GM21381 (cell line): ENCODE results near the gene NGDN.

Experiments
- ATAC-seq: cut with Tn5 transposase; IDR thresholded peaks from one replicate; pipeline ENCODE4 v1.9.1; 2021; ENCODE audit warnings: mild to moderate bottlenecking, moderate library complexity; ENCODE audit not compliant: unreplicated experiment

The NGDN gene

DNA sequence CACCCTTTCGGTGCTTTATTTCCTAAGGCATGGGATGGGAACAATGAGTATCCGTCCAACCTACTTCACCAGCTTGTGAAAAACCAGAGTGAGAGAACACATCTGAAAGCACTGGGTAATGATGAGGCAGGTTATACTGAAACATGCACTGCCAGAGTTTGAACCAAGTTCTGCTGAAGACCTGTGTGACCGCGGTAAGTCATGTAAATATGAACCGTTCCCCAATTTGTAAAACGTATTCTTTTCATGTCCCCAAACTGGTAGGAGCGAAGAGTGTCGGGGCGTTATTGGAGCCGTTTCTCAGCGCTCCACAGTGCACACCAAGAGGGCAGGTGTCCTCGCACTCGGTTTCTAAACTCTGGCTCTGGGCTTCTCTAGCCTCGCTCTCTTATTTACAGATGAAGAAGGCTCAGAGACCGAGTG, 788 bp upstream of the NGDN start:
- ATAC-seq = no peak

GRCh38 chr14:23469906-23470403, 452 bp downstream of the NGDN start:
- no peak for ATAC-seq

- ATAC-seq = no peak
Measured at GRCh38 chr14:23470947-23471346, 1.4 kb downstream of the NGDN start.

DNA sequence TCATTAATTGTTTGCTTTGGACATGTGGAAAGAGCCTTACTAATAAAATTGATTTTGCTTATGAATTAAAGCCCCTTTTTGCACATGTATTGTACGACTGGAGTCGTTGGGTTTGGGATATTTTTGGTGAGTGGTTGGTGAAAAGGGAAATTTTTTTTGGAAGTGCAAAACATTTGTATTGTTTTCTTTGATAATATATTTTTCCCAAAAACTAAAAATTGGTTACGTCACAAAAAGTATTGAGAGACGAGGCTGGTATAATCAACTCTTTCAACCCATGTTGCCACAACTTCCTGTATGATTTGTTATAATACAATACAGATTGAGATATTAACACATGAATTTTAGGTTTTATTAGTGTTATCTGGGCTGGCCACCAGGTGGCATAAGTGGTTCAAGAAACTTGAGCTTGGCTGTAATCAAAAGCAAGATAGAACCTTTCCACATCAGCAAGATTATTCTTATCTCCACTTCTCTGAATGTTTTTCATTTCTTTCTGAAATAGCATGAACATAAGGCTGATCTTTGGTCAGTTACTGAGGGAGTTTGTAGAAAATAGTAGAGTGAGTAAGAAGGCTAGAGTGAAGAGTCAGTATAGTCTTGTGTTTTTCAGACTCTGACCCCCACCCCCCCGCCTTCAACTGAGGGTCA, 8.7 kb downstream of the NGDN start:
- ATAC-seq = no peak

DNA sequence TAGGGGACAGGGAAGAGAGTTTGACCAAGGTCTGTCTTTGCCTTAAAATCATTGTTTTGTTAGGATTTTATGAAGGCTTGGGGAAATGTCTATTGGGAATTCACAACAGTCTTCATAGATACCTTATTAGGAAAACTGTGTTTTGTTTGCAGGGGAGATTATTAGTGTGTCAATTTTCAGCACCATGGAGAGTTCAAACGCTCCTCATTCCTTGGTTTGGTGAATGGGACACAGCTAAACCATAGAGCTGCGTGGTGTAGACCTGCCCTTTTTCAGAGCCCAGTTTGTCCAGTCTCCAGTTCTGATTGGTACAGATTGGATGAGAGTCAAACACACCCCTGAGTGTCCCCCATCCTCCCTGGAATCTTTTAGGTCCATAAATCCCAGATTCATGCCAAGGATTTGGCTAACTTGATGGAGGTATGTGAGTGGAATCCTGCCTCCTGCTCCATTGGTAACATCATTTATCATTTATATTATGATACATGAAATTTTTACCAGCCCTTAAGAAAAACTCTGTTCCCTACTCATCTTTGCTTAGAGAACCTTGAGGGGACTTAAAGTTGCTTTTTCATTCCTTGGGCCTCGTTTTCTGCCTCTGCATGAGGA, 12.0 kb downstream of the NGDN start:
- ATAC-seq = no peak

- no peak for ATAC-seq
Measured at GRCh38 chr14:23481979-23482822, 12.7 kb downstream of the NGDN start.

GRCh38 chr14:23482823-23483148, 13.3 kb downstream of the NGDN start:
- no peak for ATAC-seq

DNA sequence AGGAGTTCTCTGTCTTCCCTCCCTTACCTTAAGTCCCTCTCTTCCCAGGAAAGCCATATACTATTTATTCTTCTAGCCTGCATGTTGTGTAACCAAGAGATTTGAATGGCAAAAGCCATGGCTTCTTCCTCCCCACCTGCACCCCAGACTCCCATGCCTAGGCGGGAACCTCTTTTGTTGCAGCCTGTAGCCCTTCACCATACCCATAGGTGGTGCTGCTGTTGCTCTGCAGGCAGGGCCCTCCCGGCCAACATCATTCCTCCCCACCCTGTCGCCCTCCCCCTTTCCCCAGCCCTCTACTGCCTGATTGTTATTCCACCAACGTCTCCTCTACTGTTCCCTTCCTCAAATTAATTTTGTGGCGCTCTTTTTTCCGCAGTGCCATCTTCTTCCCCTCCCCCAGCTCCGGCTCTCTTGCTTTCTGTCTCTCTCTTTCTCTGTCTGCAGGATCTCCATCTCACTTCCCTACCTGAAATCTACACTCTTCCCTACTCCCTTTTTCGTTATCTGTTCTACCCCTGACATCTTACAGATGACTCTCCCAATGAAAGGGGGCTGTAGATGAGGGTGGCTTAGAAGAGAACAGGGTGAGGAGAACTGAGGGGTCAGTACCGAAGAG, 13.8 kb downstream of the NGDN start:
- ATAC-seq = no peak

DNA sequence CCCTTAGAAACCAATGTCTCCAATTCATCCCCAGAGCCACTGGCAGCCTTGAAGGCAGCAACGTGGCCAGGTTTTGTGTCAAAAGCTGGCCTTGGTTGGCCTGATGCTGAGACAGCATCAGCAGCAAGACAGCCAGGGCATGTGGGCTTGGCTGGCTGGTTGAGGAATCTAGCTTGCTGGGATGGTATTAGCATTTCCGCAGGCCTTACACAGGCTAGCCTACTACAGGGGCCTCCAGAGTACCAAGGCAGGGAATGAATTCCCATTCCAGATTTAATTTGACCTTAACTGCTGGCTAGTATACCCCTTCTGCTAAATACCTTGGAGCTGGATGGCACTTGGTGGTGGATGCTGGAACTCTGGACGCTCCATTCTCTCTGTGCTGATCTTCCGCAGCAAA, 15.8 kb downstream of the NGDN start:
- ATAC-seq = no peak

DNA sequence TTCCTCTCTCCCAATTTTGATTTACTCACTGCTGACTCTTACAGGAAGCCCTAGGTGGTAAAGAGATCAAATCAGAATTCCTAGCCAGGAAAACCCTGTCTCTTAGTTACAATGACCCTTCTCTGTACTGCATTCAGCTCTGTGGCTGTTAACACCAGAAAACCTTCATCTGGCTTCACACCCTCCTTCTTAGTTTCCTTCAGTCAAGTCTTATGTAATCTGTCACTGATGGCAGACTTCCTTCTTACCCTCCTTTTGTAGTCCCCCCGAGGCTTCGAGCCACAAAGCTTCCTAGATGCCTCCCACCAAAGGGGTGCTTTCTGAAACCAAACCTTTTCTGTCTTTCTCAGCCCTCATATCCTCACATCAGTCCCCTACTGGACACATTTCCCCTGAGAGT, 16.5 kb downstream of the NGDN start:
- no peak for ATAC-seq

DNA sequence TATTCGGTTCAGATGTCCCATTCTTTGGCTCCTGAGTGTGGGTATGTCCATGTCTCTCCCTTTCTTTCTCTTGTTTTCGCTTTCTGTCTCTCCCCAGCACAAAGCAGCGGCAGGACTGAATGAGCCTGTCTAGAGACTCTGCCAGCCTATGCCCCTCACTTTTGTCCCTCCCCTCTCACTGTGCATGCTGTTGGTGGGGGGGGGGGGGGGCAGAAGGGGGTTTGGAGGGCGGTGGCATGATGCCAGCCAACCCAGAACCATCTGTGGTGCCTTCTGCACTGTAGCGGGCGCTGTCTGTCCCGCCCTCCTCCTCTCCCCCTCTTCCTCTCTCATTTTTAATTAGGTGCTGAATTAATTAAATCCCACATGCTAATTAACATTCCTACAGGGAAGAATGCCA, 17.7 kb downstream of the NGDN start:
- no peak for ATAC-seq

DNA sequence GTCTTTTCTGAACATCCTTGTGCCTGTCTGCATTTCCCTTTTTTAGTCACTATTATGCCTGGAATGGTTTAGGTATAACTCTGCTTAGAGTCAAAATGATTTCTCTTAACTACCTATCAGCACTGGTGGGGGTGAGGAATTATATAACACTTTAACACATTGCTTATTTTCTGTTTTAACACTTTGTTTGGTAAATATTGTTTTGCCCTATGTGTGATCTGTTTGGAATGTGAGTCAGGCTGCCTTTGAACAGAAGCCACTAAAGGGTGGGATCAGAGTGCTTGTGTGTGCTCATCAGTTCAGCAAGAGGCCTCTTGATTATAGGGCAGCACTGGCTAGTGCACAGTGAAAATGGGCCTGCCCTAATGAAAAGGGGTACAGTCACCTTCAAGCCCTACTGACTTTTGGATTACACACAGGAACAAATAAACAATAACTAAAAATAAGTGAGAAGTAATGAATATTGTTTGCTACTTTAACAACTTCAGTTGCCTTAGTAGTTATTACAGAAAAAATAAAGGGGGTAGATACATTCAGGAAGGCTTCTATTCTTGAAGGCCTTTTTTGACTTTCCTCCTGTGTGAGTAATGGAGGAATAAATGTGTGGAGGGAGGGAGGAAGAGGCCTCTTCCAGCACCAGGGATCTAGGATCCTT, 23.2 kb downstream of the NGDN start:
- no peak for ATAC-seq

DNA sequence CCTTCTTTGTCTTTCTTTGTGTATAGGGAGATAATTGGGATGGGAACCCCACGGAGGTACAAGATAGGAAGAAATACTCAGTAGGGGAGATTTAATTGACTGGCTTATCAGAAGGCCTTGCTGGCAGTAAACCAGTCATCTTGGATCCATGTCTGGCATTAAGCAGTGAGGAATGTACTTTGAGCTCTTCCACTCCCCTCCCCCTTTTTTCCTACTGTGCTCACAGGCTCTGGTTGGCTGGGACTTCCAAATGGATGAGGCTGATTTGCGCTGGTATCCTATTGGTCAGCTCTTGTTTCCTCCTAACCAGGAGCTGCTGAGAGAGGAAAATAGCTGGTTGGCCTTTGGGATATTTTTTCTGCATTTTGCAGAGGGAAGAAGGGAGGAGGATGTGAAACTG, 24.7 kb downstream of the NGDN start:
- no peak for ATAC-seq

DNA sequence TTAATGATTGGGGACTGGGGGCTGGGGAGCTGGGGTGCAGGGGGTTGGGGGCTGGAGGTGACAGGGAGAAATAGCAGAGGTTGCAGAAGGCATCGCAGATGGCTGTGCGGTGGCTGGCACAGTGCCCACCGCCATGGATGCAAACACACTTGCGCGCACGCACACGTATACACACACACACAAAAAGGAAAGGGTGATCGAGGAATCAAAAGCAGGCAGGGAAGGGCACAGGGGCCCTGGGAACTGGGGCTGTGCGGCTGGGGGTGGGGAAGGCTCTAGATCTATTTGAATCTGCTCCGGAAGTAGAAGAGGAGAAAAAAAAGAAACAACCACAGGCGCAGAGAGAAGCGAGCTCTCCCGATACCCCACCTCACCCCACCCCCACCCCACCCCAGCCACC, 42.7 kb downstream of the NGDN start:
- ATAC-seq = no peak

DNA sequence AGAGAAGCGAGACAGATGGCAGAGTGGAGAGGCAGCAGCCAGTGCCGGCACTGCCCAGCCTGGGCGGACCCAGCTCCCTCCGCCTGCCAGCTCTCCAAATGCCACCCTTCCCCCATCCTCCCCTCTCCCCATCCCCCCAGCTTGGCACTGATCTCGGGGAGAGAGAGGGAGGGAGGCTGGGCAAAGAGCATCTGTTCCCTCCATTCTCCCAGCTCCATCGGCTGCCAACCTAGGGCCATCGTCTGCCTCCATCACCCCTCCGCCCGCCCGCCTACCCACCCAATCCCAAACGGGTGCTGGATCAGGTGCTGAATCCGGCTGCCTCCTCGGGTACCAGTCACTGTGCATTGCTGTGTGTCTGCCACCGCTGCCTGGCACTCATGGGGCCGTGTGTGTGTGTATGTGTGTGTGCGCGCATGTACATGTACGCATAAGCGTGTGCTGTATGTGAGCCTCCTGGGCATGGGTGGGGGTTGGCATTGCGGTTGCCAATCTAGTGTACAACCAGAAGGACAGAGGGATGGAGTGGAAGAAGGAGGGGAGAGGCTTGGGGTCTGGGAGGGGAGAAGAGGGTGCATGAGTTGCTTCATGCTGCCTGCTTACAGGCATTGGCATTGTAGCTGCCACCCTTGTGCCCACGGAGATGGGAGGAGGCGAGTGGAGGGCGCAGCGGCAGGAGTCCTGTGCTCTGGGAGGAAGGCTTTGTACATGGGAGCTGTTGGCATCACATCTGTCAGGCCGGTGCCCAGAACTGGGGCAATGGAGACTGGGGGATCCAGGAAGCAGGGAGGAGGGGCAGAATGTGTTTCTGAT, 43.7 kb downstream of the NGDN start:
- ATAC-seq = no peak

GRCh38 chr14:23513818-23514643, 44.5 kb downstream of the NGDN start:
- ATAC-seq = no peak

- ATAC-seq = no peak
Measured at GRCh38 chr14:23514644-23514957, 45.1 kb downstream of the NGDN start.

DNA sequence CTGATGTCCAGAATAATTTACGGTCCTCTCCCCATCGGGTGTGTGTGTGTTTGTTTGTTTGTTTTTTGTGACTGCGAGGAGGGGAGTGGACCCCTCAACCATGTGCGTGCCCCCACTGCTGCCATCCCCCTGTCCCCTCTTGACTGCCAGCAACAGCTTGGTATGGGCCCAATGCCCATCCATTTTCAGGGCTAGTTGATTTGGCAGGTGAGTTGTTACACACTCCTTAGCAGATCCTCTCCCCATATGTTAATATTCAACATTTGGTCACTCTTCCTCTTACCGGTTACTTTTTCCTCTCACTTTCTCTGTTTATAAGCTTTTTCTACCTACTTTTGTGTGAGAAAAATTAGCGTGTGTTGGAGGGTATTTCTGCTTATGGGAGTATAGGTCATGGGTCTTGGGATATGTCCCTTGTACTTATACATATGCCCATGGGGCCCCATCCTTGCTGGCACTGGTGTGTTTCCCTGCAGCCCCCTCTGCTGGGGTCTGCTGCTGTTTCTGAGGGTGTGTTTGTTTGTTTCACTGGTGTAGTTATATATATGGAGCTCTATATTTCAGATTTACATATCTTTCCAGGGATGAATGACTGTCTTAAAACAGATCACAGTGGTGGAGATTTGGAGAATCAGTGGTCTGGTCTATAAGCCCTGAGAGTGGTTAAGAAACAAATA, 48.3 kb downstream of the NGDN start:
- ATAC-seq = no peak

GRCh38 chr14:23518709-23519108, 49.2 kb downstream of the NGDN start:
- no peak for ATAC-seq
